ENCODE results near the gene C4orf54. TPM values are rescaled to one million over a fixed set of nuclear protein-coding genes. Genes with fewer than 3 reads are reported as not detected.

C4orf54 gene
- total RNA-seq, 1 experiment from 2014 or later = not detected

DNA sequence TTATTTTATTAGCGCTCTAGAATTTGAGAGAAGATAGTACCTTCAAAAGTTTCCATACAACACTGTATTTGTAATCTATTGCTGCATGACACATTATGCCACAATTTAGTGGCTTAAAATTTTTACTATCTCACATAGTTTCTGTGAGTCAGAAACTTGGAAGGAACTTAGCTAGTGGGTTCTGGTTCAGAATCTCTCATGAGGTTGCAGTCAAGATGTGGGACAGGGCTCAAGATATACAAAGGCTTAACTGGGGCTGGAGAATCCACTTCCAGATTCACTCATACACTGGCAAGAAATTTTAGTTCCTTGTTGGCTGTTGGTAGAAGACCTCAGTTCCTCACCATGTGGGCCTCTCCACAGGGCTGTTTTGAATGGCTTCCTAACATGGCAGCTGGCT, 11.5 kb upstream of the C4orf54 start:
- BruUV-seq (replicated peaks) = no TSS peak
- Histone ChIP-seq H3K27ac (ENCODE audit: low read length) (no peak overlapping the region), H3K4me3 (ENCODE audit: low read depth in 2 of 2, low read length in 2 of 2) (no peak overlapping the region), H3K27me3 (ENCODE audit: control insufficient read depth, insufficient read depth, low read length) (no peaks in the 10 kb centered on the region), H3K9me3 (ENCODE audit: control insufficient read depth, insufficient read depth, low read depth, low read length) (no peaks in the 10 kb centered on the region), H3K4me1 (ENCODE audit: control insufficient read depth, insufficient read depth, low read length) (no peaks in the 10 kb centered on the region), H3K36me3 (ENCODE audit: control insufficient read depth, insufficient read depth, low read length) (no peaks in the 10 kb centered on the region)
- intact Hi-C loops (cut with micrococcal nuclease; ENCODE audit: unreplicated experiment) = no loop called here
- no peak for ATAC-seq
- TF ChIP-seq, protein P1, sequence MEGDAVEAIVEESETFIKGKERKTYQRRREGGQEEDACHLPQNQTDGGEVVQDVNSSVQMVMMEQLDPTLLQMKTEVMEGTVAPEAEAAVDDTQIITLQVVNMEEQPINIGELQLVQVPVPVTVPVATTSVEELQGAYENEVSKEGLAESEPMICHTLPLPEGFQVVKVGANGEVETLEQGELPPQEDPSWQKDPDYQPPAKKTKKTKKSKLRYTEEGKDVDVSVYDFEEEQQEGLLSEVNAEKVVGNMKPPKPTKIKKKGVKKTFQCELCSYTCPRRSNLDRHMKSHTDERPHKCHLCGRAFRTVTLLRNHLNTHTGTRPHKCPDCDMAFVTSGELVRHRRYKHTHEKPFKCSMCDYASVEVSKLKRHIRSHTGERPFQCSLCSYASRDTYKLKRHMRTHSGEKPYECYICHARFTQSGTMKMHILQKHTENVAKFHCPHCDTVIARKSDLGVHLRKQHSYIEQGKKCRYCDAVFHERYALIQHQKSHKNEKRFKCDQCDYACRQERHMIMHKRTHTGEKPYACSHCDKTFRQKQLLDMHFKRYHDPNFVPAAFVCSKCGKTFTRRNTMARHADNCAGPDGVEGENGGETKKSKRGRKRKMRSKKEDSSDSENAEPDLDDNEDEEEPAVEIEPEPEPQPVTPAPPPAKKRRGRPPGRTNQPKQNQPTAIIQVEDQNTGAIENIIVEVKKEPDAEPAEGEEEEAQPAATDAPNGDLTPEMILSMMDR (IDR thresholded peaks at IDR 0.05) = no peak
- TF ChIP-seq, protein P2, sequence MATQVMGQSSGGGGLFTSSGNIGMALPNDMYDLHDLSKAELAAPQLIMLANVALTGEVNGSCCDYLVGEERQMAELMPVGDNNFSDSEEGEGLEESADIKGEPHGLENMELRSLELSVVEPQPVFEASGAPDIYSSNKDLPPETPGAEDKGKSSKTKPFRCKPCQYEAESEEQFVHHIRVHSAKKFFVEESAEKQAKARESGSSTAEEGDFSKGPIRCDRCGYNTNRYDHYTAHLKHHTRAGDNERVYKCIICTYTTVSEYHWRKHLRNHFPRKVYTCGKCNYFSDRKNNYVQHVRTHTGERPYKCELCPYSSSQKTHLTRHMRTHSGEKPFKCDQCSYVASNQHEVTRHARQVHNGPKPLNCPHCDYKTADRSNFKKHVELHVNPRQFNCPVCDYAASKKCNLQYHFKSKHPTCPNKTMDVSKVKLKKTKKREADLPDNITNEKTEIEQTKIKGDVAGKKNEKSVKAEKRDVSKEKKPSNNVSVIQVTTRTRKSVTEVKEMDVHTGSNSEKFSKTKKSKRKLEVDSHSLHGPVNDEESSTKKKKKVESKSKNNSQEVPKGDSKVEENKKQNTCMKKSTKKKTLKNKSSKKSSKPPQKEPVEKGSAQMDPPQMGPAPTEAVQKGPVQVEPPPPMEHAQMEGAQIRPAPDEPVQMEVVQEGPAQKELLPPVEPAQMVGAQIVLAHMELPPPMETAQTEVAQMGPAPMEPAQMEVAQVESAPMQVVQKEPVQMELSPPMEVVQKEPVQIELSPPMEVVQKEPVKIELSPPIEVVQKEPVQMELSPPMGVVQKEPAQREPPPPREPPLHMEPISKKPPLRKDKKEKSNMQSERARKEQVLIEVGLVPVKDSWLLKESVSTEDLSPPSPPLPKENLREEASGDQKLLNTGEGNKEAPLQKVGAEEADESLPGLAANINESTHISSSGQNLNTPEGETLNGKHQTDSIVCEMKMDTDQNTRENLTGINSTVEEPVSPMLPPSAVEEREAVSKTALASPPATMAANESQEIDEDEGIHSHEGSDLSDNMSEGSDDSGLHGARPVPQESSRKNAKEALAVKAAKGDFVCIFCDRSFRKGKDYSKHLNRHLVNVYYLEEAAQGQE (IDR thresholded peaks at IDR 0.05; ENCODE audit: insufficient read depth in 1 of 2, low read depth in 2 of 2, low read length in 1 of 2) = no peak
- no peak for TF ChIP-seq POLR2AphosphoS5 (IDR thresholded peaks at IDR 0.05; ENCODE audit: low read depth, low read length)
- no peak for TF ChIP-seq SIN3A (IDR thresholded peaks at IDR 0.05; ENCODE audit: borderline replicate concordance, insufficient read depth, low read depth, low read length)
- TF ChIP-seq TCF7L2 (IDR thresholded peaks at IDR 0.05; ENCODE audit: low read depth, low read length) = no peak
- in situ Hi-C loops (cut with HindIII; ENCODE audit: low pct_unique_long_range_greater_than_20kb, low sequenced_read_pairs) = no loop called here
- no peak for DNase-seq (ENCODE audit: low read depth, low spot score)
- ChIA-PET POLR2A (no interaction called here), CTCF (no interaction called here)

- ATAC-seq (no peak), DNase-seq (ENCODE audit: low read depth, low spot score) (no peak)
- H3K27me3 ChIP-seq (ENCODE audit: control insufficient read depth, insufficient read depth, low read length) = no peaks in the 10 kb centered on the region
- intact Hi-C loops (cut with micrococcal nuclease; ENCODE audit: unreplicated experiment) = no loop called here
- H3K4me1 ChIP-seq (ENCODE audit: control insufficient read depth, insufficient read depth, low read length) = no peaks in the 10 kb centered on the region
- no peak overlapping the region for H3K27ac ChIP-seq (ENCODE audit: low read length)
- POLR2A ChIA-PET = no interaction called here
- H3K9me3 ChIP-seq (ENCODE audit: control insufficient read depth, insufficient read depth, low read depth, low read length) = no peaks in the 10 kb centered on the region
- in situ Hi-C loops (cut with HindIII; ENCODE audit: low pct_unique_long_range_greater_than_20kb, low sequenced_read_pairs) = no loop called here
- H3K4me3 ChIP-seq (ENCODE audit: low read depth in 2 of 2, low read length in 2 of 2) = no peak overlapping the region
- CTCF ChIA-PET = no interaction called here
- no TSS peak for BruUV-seq (replicated peaks)
- TF ChIP-seq, protein P1 (IDR thresholded peaks at IDR 0.05) = no peak
- TF ChIP-seq, protein P2 (IDR thresholded peaks at IDR 0.05; ENCODE audit: insufficient read depth in 1 of 2, low read depth in 2 of 2, low read length in 1 of 2) = no peak
- TF ChIP-seq SIN3A (IDR thresholded peaks at IDR 0.05; ENCODE audit: borderline replicate concordance, insufficient read depth, low read depth, low read length) (no peak), POLR2AphosphoS5 (IDR thresholded peaks at IDR 0.05; ENCODE audit: low read depth, low read length) (no peak), TCF7L2 (IDR thresholded peaks at IDR 0.05; ENCODE audit: low read depth, low read length) (no peak)
- no peaks in the 10 kb centered on the region for H3K36me3 ChIP-seq (ENCODE audit: control insufficient read depth, insufficient read depth, low read length)
Measured at GRCh38 chr4:99668472-99668871, 10.8 kb upstream of the C4orf54 start.
